Glutamatergic neuron (in vitro differentiated cells): Measurements from ENCODE around the gene LDHAL6A. TPM values are rescaled to one million over a fixed set of nuclear protein-coding genes. Genes with fewer than 3 reads are reported as not detected.

Experiments used
- DNase-seq: peaks from one replicate; pipeline ENCODE4 v3.0.0; 2022
- H3K27ac Mint-ChIP-seq: one replicate; pipeline ENCODE4 v1.8.0; 2020; ENCODE audit warnings: mild to moderate bottlenecking, mixed read lengths, inconsistent platforms; ENCODE audit not compliant: unreplicated experiment
- H3K27me3 Mint-ChIP-seq: one replicate; pipeline ENCODE4 v1.8.0; 2020; ENCODE audit warnings: mild to moderate bottlenecking, moderate library complexity, mixed read lengths, inconsistent platforms; ENCODE audit not compliant: unreplicated experiment
- H3K36me3 Mint-ChIP-seq: one replicate; pipeline ENCODE4 v1.8.0; 2020; ENCODE audit warnings: mild to moderate bottlenecking, mixed read lengths, inconsistent platforms; ENCODE audit not compliant: unreplicated experiment
- H3K4me1 Mint-ChIP-seq: one replicate; pipeline ENCODE4 v1.8.0; 2020; ENCODE audit warnings: mild to moderate bottlenecking, low read depth, mixed read lengths, inconsistent platforms; ENCODE audit not compliant: unreplicated experiment
- H3K4me3 Mint-ChIP-seq: one replicate; pipeline ENCODE4 v1.8.0; 2020; ENCODE audit warnings: mild to moderate bottlenecking, mixed read lengths, inconsistent platforms; ENCODE audit not compliant: unreplicated experiment
- H3K9me3 Mint-ChIP-seq: one replicate; pipeline ENCODE4 v1.8.0; 2020; ENCODE audit warnings: mild to moderate bottlenecking, moderate library complexity, mixed read lengths, inconsistent platforms; ENCODE audit not compliant: unreplicated experiment
- total RNA-seq: library from RNA; stranded (reverse); fragmentation: NEBNext Ultra II Directional; extraction: Animal tissue kit (Norgen Biotek cat#: 25700); gene quantifications from one replicate; pipeline ENCODE4 v1.2.1, GENCODE V29; 2021; ENCODE audit not compliant: unreplicated experiment
- TF ChIP-seq, protein P1 (sequence below): fragments of 200-600 bp; sonication (generic); IDR thresholded peaks from one replicate; pipeline ENCODE4 v1.5.0; 2021; ENCODE audit not compliant: partially characterized antibody, unreplicated experiment

LDHAL6A gene
- total RNA-seq, 1 donor from 2014 or later = not detected

DNA sequence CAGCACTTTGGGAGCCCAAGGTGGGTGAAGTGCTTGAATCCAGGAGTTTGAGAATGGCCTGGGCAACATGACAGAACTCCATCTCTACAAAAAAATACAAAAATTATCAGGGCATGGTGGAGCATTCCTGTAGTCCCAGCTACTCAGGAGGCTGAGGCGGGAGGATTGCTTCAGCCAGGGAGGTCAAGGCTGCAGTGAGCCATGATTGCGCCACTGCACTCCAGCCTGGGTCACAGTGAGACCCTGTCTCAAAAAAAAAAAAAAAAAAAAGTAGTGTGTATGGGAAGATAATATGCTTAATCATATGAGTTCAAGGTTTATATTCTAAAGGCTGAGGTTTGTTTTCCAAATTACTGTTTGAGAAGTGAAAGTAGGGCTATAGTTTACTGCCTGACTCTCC, 10.7 kb downstream of the LDHAL6A start:
- no peaks in the 10 kb centered on the region for H3K4me1 Mint-ChIP-seq
- DNase-seq = no peak
- H3K9me3 Mint-ChIP-seq = no peaks in the 10 kb centered on the region
- H3K27me3 Mint-ChIP-seq = peaks cover 3% of the 10 kb centered on the region
- no peaks in the 10 kb centered on the region for H3K36me3 Mint-ChIP-seq
- H3K4me3 Mint-ChIP-seq = no peak overlapping the region
- TF ChIP-seq, protein P1, sequence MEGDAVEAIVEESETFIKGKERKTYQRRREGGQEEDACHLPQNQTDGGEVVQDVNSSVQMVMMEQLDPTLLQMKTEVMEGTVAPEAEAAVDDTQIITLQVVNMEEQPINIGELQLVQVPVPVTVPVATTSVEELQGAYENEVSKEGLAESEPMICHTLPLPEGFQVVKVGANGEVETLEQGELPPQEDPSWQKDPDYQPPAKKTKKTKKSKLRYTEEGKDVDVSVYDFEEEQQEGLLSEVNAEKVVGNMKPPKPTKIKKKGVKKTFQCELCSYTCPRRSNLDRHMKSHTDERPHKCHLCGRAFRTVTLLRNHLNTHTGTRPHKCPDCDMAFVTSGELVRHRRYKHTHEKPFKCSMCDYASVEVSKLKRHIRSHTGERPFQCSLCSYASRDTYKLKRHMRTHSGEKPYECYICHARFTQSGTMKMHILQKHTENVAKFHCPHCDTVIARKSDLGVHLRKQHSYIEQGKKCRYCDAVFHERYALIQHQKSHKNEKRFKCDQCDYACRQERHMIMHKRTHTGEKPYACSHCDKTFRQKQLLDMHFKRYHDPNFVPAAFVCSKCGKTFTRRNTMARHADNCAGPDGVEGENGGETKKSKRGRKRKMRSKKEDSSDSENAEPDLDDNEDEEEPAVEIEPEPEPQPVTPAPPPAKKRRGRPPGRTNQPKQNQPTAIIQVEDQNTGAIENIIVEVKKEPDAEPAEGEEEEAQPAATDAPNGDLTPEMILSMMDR = no peak
- H3K27ac Mint-ChIP-seq = no peak overlapping the region

DNA sequence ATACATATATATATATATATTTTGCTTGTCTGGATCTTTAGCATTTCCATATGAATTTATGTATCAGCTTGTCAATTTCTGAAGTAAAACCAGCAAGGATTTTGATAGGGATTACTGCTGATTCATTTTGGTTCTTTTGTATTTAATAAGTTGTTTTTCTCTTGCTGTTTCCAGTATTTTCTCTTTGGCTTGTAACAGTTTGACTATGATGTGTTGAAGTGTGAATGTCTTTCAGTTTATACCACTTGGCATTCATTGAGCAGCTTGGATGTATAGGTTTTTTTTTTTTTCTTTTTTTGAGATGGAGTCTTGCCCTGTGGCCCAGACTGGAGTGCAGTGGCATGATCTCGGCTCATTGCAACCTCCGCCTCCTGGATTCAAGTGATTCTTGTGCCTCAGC, 12.4 kb downstream of the LDHAL6A start:
- TF ChIP-seq, protein P1 = no peak
- Mint-ChIP-seq H3K36me3 (no peaks in the 10 kb centered on the region), H3K27me3 (peaks cover 3% of the 10 kb centered on the region), H3K9me3 (no peaks in the 10 kb centered on the region), H3K27ac (no peak overlapping the region), H3K4me3 (no peak overlapping the region), H3K4me1 (no peaks in the 10 kb centered on the region)
- no peak for DNase-seq

DNA sequence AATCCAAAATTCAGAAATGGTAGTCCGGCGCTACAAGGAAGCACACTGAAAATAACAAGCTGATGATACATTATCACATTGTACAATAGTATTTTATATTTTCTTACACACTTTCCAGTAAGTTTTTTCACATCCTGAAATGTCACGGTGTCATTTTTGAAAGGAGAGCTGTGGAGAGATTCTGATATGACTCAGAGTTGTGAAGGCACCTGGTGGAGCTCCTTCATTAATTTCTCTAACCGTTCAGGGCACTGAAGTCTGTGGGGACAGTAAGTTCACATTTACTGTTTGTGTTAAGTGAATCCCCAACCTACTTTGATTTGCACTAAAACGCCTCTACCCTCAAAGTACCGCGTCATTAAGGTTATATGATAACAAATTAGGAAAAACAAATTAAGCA, 13.3 kb downstream of the LDHAL6A start:
- no peaks in the 10 kb centered on the region for H3K4me1 Mint-ChIP-seq
- no peaks in the 10 kb centered on the region for H3K36me3 Mint-ChIP-seq
- H3K9me3 Mint-ChIP-seq = no peaks in the 10 kb centered on the region
- H3K27ac Mint-ChIP-seq = no peak overlapping the region
- no peak for DNase-seq
- peaks cover 3% of the 10 kb centered on the region for H3K27me3 Mint-ChIP-seq
- no peak overlapping the region for H3K4me3 Mint-ChIP-seq
- TF ChIP-seq, protein P1 = no peak

DNA sequence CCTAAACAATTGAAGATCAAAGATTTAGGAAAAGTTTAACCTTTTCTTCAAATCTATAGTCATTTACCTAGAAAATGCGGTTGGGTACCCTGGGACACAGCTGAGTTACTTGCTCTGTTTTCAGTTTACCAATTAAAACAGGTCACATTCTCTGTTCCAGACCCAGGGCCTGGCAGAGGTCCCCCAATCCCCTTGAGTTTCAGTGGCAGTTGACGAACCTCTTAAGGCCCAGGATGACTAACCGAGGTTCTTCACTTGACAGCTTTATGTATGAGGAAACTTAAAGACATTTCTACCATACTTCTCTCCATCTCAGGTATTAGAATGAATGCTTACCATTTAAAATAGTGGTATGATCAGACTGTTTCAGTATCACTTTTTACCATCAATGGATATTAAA, 16.3 kb downstream of the LDHAL6A start:
- no peaks in the 10 kb centered on the region for H3K9me3 Mint-ChIP-seq
- H3K27ac Mint-ChIP-seq = no peak overlapping the region
- H3K4me1 Mint-ChIP-seq = no peaks in the 10 kb centered on the region
- H3K27me3 Mint-ChIP-seq = no peaks in the 10 kb centered on the region
- TF ChIP-seq, protein P1 = no peak
- DNase-seq = no peak
- H3K4me3 Mint-ChIP-seq = no peak overlapping the region
- H3K36me3 Mint-ChIP-seq = no peaks in the 10 kb centered on the region

DNA sequence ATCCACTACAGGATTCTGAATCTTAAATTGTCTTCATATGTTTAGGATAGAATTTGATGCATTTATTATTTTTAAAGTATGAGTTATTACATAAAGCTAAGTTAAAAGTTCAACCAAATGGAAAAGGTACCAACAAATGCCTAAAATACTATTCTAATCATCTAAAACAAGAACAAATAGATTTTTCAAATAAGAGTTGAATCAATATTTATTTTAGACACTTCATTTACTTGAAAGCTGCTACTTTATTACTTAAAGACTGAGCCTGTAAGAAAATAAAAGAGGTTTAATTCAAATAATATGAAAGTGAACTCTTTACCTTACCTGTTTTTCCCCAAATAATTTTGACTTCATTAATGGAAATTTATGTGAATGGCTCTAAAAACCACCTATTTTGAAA, 16.9 kb downstream of the LDHAL6A start:
- no peak for DNase-seq
- Mint-ChIP-seq H3K36me3 (no peaks in the 10 kb centered on the region), H3K27ac (no peak overlapping the region), H3K4me1 (no peaks in the 10 kb centered on the region), H3K27me3 (no peaks in the 10 kb centered on the region), H3K4me3 (no peak overlapping the region), H3K9me3 (no peaks in the 10 kb centered on the region)
- TF ChIP-seq, protein P1 = no peak
